GM10248 (cell line): ENCODE results near the gene KANK2.

Source experiments
- CTCF ChIA-PET: fragments of 300-600 bp; sonication (Branson Sonifier 250); formaldehyde crosslinking; extraction: SDS; loops from one replicate; lab custom pipeline; 2021; ENCODE audit warnings: antibody characterized with exemption; lab: Yijun Ruan, JAX
- POLR2A ChIA-PET: fragments of 350-650 bp; sonication (Branson Sonifier 250); formaldehyde crosslinking; extraction: SDS; loops from one replicate; lab custom pipeline; 2020; ENCODE audit warnings: antibody characterized with exemption; lab: Yijun Ruan, JAX
- DNase-seq: peaks from one replicate; pipeline ENCODE4 v3.0.0; 2012; ENCODE audit errors: extremely low spot score
- TF ChIP-seq, protein P1 (sequence below): IDR thresholded peaks from 2 replicates; pipeline ENCODE4 v1.5.1; 2012; ENCODE audit warnings: mild to moderate bottlenecking, low read depth; ENCODE audit errors: extremely low read depth, missing control alignments, control extremely low read depth

KANK2 gene

GRCh38 chr19:11197291-11198174, at the start of gene KANK2:
Gene KANK2 (minus strand): TSS chr19:11197545. CDS start chr19:11194511, 3,034 bp downstream.
- CTCF ChIA-PET = interaction anchor here (1.0 kb wide), 1 partner anchor 72 kb away, joined by 5 read pairs; no protein-coding TSS in a partner anchor
- DNase-seq = peak; percentile 98
- POLR2A ChIA-PET = interaction anchor here (0.6 kb wide), 2 partner anchors 16 to 358 kb away, joined by 4 to 6 read pairs; no protein-coding TSS in a partner anchor
- TF ChIP-seq, protein P1, sequence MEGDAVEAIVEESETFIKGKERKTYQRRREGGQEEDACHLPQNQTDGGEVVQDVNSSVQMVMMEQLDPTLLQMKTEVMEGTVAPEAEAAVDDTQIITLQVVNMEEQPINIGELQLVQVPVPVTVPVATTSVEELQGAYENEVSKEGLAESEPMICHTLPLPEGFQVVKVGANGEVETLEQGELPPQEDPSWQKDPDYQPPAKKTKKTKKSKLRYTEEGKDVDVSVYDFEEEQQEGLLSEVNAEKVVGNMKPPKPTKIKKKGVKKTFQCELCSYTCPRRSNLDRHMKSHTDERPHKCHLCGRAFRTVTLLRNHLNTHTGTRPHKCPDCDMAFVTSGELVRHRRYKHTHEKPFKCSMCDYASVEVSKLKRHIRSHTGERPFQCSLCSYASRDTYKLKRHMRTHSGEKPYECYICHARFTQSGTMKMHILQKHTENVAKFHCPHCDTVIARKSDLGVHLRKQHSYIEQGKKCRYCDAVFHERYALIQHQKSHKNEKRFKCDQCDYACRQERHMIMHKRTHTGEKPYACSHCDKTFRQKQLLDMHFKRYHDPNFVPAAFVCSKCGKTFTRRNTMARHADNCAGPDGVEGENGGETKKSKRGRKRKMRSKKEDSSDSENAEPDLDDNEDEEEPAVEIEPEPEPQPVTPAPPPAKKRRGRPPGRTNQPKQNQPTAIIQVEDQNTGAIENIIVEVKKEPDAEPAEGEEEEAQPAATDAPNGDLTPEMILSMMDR = peak; percentile 26

GRCh38 chr19:11246941-11247340, 49.6 kb upstream of the KANK2 start:
- TF ChIP-seq, protein P1 = no peak
- CTCF ChIA-PET = no interaction called here
- DNase-seq = no peak
- POLR2A ChIA-PET = no interaction called here

DNA sequence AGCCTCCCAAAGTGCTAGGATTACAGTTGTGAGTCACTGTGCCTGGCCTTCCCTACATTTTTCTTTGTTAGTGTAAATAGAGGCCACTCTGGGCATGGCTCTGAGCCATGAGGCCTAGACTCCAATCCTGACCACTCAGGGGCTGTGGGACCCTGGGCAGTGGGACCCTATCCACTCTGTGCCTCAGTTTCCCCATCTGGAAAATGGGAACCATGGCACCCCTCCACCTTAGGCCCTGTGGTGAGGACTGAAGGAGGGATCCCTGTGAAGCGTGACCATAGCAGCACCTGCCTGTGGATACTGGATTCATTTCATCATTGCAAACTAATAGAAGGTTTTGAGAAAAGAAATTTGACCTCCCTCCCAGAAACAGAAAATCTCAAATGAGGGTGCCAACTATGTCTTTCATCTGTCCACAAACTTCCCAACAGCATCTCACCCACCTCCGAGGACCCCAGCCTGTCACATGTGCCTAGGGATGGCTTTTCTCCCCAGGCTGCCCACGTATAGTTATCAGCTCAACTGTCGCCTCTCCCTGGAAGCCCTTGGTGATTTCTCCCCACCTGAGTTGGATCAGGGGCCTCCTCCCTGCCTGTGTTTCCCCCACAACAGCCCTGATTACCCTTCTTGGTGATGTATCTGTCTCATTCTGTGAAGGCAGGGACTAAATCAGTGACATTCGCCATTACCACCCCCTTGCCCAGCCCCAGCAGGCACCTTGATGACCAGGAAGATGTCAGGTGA, 47.7 kb upstream of the KANK2 start:
- no peak for DNase-seq
- CTCF ChIA-PET = interaction anchor here (1.4 to 2.4 kb wide), 2 partner anchors 12 to 38 kb away, joined by 6 to 12 read pairs; no protein-coding TSS in a partner anchor
- POLR2A ChIA-PET = no interaction called here
- TF ChIP-seq, protein P1 = no peak

DNA sequence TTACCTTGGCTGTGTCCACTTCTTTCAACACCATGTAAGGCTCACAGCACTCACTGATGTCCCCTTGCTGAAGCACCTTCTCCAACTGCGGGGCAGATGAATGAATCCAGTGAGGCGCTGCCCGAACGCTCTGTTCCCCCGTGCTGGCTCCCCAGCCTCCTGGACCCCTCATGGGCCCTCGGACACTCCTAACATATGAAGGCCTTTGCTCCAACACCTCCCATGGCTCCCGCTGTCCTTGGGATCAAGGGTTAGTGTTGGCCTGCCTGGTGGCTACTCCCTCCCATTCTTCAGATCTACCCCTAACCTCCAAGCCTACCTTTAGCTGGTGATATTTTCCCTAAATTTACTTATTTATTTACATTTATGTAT, 46.4 kb upstream of the KANK2 start:
- TF ChIP-seq, protein P1 = no peak
- ChIA-PET POLR2A (no interaction called here), CTCF (interaction anchor here (0.7 to 3.6 kb wide), 23 partner anchors 9 to 745 kb away, joined by 3 to 12 read pairs (median 4); no protein-coding TSS in a partner anchor)
- no peak for DNase-seq

DNA sequence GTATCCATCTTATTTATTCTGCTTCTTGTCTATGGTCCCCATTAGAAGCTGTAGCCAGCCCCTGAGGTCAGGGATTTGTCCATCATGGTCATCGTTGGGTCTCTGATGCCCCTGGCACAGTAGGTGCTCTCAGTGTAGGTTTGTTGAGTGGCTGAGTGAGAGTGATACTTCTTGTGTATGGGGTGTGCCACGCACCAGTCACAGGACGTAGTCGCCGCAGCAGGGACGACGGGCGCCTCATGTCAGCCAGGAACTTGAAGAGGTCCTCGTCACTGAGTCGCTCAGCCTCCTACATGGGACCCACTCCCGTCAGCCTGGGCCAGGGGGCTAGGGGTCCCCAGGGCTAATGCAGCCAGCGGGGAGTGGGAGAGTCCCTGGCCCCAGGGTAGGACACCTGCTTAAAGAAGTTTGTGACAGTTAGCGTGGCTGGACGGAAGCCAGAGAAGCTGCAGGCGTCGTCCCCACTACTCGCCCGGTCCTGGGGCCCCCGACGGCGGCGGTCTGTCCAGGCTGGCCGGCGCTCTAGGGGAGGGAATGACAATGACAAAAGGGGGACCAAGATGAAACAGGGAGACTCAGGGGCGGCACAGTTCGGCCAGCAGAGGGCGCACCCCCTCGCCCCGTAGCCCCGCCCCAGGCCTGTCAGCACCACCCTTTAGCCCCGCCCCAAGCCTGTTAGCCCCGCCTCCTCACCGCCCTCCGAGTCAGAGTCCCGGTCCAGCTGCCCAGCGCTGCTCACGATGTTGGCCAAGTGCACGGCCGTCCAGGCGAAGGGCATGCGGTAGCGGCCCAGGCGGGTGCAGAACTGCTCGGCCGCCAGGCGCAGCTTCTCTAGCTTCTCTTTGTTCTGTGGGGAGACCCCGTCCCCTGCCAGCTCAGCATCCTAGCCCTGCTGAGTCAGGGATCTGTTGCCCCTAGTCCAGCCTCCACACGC, 45.8 kb upstream of the KANK2 start:
- ChIA-PET POLR2A (no interaction called here), CTCF (interaction anchor here (0.7 to 3.6 kb wide), 25 partner anchors 9 to 745 kb away, joined by 3 to 12 read pairs (median 4); no protein-coding TSS in a partner anchor)
- TF ChIP-seq, protein P1 = peak; percentile 41
- peak; percentile 99 for DNase-seq
